GM10248 (cell line): ENCODE results near the gene ZNF267.
"Not testable (repeated sequence)": the region's sequence is repeated elsewhere in the genome, so short reads cannot be mapped to it uniquely, and the experiment has no call there.

Source experiments
- CTCF ChIA-PET: fragments of 300-600 bp; sonication (Branson Sonifier 250); formaldehyde crosslinking; extraction: SDS; loops from one replicate; lab custom pipeline; 2021; ENCODE audit warnings: antibody characterized with exemption; lab: Yijun Ruan, JAX
- POLR2A ChIA-PET: fragments of 350-650 bp; sonication (Branson Sonifier 250); formaldehyde crosslinking; extraction: SDS; loops from one replicate; lab custom pipeline; 2020; ENCODE audit warnings: antibody characterized with exemption; lab: Yijun Ruan, JAX
- DNase-seq: peaks from one replicate; pipeline ENCODE4 v3.0.0; 2012; ENCODE audit errors: extremely low spot score
- CTCF ChIP-seq: IDR thresholded peaks from 2 replicates; pipeline ENCODE4 v1.5.1; 2012; ENCODE audit warnings: mild to moderate bottlenecking, low read depth; ENCODE audit errors: extremely low read depth, missing control alignments, control extremely low read depth

Gene ZNF267

GRCh38 chr16:31873556-31874365 lies at the start of gene ZNF267:
TSS of gene ZNF267 (plus strand) at chr16:31873807. CDS start at chr16:31873967, 160 bp downstream.
- POLR2A ChIA-PET, result interaction anchor here (0.6 to 2.0 kb wide), 9 partner anchors 161 to 958 kb away, joined by 3 to 10 read pairs (median 5); partner anchors contain the start of gene FUS
- TF ChIP-seq CTCF, result no peak
- CTCF ChIA-PET, result interaction anchor here (0.8 to 1.8 kb wide), 4 partner anchors 9 to 889 kb away, joined by 3 to 6 read pairs (median 4); partner anchors contain the start of genes ARMC5 and HSD3B7
- DNase-seq, result peak; percentile 88

- no peak for TF ChIP-seq CTCF
- no peak for DNase-seq
- POLR2A ChIA-PET, result no interaction called here
- CTCF ChIA-PET, result no interaction called here
Observed at GRCh38 chr16:31833047-31833446, 40.6 kb upstream of the ZNF267 start.

- POLR2A ChIA-PET, DNase-seq, CTCF ChIA-PET: not testable (repeated sequence)
Observed at GRCh38 chr16:31836396-31836795, 37.2 kb upstream of the ZNF267 start.

GRCh38 chr16:31842864-31843263 lies 30.7 kb upstream of the ZNF267 start:
- TF ChIP-seq CTCF, result no peak
- CTCF ChIA-PET, result no interaction called here
- POLR2A ChIA-PET, result no interaction called here
- no peak for DNase-seq

GRCh38 chr16:31848572-31848971 lies 25.0 kb upstream of the ZNF267 start:
- POLR2A ChIA-PET, DNase-seq, CTCF ChIA-PET: not testable (repeated sequence)

GRCh38 chr16:31853291-31853690 lies 20.3 kb upstream of the ZNF267 start:
- ChIA-PET POLR2A (no interaction called here), CTCF (interaction anchor here (0.8 kb wide), 1 partner anchor 16 kb away, joined by 3 read pairs; no protein-coding TSS in a partner anchor)
- no peak for TF ChIP-seq CTCF

GRCh38 chr16:31860508-31860907 lies 13.1 kb upstream of the ZNF267 start:
- no peak for TF ChIP-seq CTCF
- no peak for DNase-seq
- CTCF ChIA-PET, result interaction anchor here (1.6 to 4.1 kb wide), 2 partner anchors 8 to 12 kb away, joined by 9 to 43 read pairs; no protein-coding TSS in a partner anchor
- POLR2A ChIA-PET, result no interaction called here

More at GRCh38 chr16:31853291-31853690, 20.3 kb upstream of the ZNF267 start:
- DNase-seq, result no peak
